ENCODE measurements around the gene OTOF. TPM values are rescaled to one million over a fixed set of nuclear protein-coding genes. Genes with fewer than 3 reads are reported as not detected.

Gene OTOF
- total and polyA plus RNA-seq, 2 of the 13 experiments (the other 11 are each of a cell fraction or from before 2014, with no cell fraction given): 0.04 TPM; not detected in 1

- no peak for TF ChIP-seq ZNF318 (CRISPR knock-in tag; IDR thresholded peaks at IDR 0.05)
- TF ChIP-seq HNRNPH1 (optimal IDR thresholded peaks at IDR 0.05; ENCODE audit: low read depth, low read length): no peak
- TF ChIP-seq ZNF30 (CRISPR knock-in tag; IDR thresholded peaks at IDR 0.05): no peak
- no peak for TF ChIP-seq ZBED4 (CRISPR knock-in tag; IDR thresholded peaks at IDR 0.05; ENCODE audit: borderline replicate concordance)
- no peak for TF ChIP-seq ZKSCAN1 (IDR thresholded peaks at IDR 0.05; ENCODE audit: low read length)
- TF ChIP-seq FOXA3 (CRISPR knock-in tag; IDR thresholded peaks at IDR 0.05): no peak
- no peak for TF ChIP-seq NFRKB (IDR thresholded peaks at IDR 0.05)
- TF ChIP-seq FOXO1 (CRISPR knock-in tag; IDR thresholded peaks at IDR 0.05): no peak
- no peak for TF ChIP-seq ZNF83 (CRISPR knock-in tag; IDR thresholded peaks at IDR 0.05; ENCODE audit: borderline replicate concordance)
- TF ChIP-seq HOXA7 (CRISPR knock-in tag; IDR thresholded peaks at IDR 0.05): no peak
- TF ChIP-seq MXD4 (CRISPR knock-in tag; IDR thresholded peaks at IDR 0.05): no peak
- TF ChIP-seq FOXK1 (CRISPR knock-in tag; IDR thresholded peaks at IDR 0.05; ENCODE audit: borderline replicate concordance, low read depth): no peak
- TF ChIP-seq ZNF10 (CRISPR knock-in tag; IDR thresholded peaks at IDR 0.05; ENCODE audit: borderline replicate concordance, low read depth): no peak
- no peak for TF ChIP-seq ZNF557 (CRISPR knock-in tag; IDR thresholded peaks at IDR 0.05)
Observed at GRCh38 chr2:26491563-26492167, 13.7 kb upstream of the OTOF start (continued).

All from HepG2 (cell line).